Esophagus squamous epithelium (tissue), 5 donors: Measurements from ENCODE around the gene GAS2L1. TPM values are rescaled to one million over a fixed set of nuclear protein-coding genes. Genes with fewer than 3 reads are reported as not detected.
A peak's percentile ranks its signal among the peaks of the same experiment; 100 is the strongest.

Source experiments
- DNase-seq: peaks from one replicate; lab custom pipeline; 2025; lab: John Stamatoyannopoulos, UW
- H3K27ac ChIP-seq, 4 donors: fragments of 200-600 bp; sonication (generic); one replicate each; pipeline ENCODE4 v1.5.1; 2016 to 2019; ENCODE audit warnings: mild to moderate bottlenecking in 1 of 4
- H3K27me3 ChIP-seq, 4 donors: fragments of 200-600 bp; sonication (generic); 1 replicate in 3 of 4; 2 replicates in 1 of 4; pipeline versions ENCODE4 v1.5.1 to v1.6.0; 2017 to 2021; ENCODE audit warnings: antibody characterized with exemption in 1 of 4
- H3K36me3 ChIP-seq, 3 donors: fragments of 200-600 bp; sonication (generic); one replicate each; pipeline ENCODE4 v1.5.1; 2016 to 2019
- H3K4me1 ChIP-seq, 3 donors: fragments of 200-600 bp; sonication (generic); one replicate each; pipeline ENCODE4 v1.5.1; 2017 to 2019
- H3K4me3 ChIP-seq, 4 donors: fragments of 200-600 bp; sonication (generic); 1 replicate in 3 of 4; 2 replicates in 1 of 4; pipeline ENCODE4 v1.5.1; 2016 to 2019; ENCODE audit warnings: mild to moderate bottlenecking in 2 of 4, moderate library complexity in 1 of 4
- H3K9me3 ChIP-seq, 3 donors: fragments of 200-600 bp; sonication (generic); one replicate each; pipeline ENCODE4 v1.5.1; 2016 to 2019
- CTCF ChIP-seq, 6 experiments: fragments of 450-650 bp in 4 of 6; fragments of 200-600 bp in 2 of 6; sonication (generic) in 2 of 6; IDR thresholded peaks; one replicate each; pipeline ENCODE4 v1.5.1; 2016 to 2019; ENCODE audit warnings: antibody characterized with exemption in 6 of 6, mild to moderate bottlenecking in 4 of 6, moderate library complexity in 4 of 6
- POLR2A ChIP-seq, 4 donors: fragments of 450-650 bp; IDR thresholded peaks; one replicate each; pipeline ENCODE4 v1.6.1; 2017; ENCODE audit warnings: antibody characterized with exemption in 4 of 4, mild to moderate bottlenecking in 4 of 4, moderate library complexity in 3 of 4
- WGBS, 2 donors: methylation state at CpG; one replicate each; pipeline ENCODE4 v1.1.5; 2018; 5-methylcytosine and 5-hydroxymethylcytosine counted together
- intact Hi-C: fragments of 100-400 bp; cut with DNase I; formaldehyde crosslinking; loops from one replicate; pipeline ENCODE4 v1.15.0; 2022
- total RNA-seq, 4 donors: library from RNA; depleted of rRNA; stranded (reverse); fragments of >200 nt; gene quantifications; one replicate each; pipeline ENCODE4 v1.1.0, GENCODE V29; 2016
- donor health status: DM: yes; HTN: yes; CAD: no.

GAS2L1 gene
- total RNA-seq, 4 donors from 2014 or later = 26.9 to 52.1 (median 36.9) TPM

DNA sequence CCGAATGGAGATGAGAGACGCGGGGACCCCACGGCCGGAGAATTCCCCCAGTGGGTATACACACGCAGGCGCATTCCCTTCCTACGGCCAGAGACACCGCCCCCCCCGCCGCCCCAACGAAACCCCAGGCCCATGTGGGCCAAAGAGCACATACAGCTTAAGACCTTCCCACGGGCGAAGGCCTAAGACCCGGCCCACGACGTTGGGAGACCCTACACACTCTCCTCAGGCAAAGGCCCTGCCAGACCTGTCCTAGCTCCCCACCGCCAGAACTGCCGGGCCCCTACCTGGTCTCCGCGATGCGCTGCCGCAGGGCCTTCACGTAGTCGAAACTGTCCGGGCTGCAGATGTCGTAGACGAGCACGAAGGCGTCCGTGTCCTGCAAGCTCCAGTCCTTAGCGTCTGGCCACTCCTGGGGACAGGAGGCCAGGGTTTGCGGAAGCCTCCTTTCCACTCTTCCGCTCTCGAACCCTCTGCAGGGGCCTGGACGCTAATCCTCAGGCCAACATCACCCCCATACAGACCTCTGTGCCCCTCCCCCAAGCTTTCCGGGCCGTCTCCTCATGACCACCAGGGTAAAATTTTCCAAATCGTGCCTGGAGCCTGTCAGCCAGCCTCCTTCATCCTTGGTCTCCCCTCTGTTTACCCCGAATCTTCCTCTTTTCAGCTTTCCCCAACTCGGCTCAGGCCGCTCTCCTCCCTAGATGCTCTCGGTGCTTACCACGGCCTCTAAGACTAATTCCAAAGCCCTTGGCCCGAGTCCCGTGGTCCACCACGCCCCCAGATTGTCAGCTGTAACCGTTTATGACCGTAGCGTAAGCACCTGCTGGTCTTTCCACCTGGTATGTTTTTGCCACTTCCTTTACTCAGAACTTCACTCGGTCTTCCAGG lies 7.4 kb downstream of the GAS2L1 start:
- H3K36me3 ChIP-seq = peaks cover 0 to 9% (median 0%) of the 10 kb centered on the region in 3 donors
- H3K27ac ChIP-seq = no peak overlapping the region
- intact Hi-C loops = no loop called here
- TF ChIP-seq POLR2A (IDR thresholded peaks at IDR 0.05) = no peak
- TF ChIP-seq CTCF (IDR thresholded peaks at IDR 0.05) = no peak
- peaks cover 5 to 46% (median 8%) of the 10 kb centered on the region in 4 donors for H3K27me3 ChIP-seq
- peaks cover 53 to 73% (median 65%) of the 10 kb centered on the region in 3 donors for H3K4me1 ChIP-seq
- no peak for DNase-seq
- no peaks in the 10 kb centered on the region for H3K9me3 ChIP-seq
- H3K4me3 ChIP-seq = peak overlapping the region in 2 of 4 donors; percentile 48 to 59
- 29 to 32% methylated on average over 36 to 39 of the region's 51 CpGs for WGBS, 2 donors

GRCh38 chr22:29314537-29315285 lies 8.3 kb downstream of the GAS2L1 start:
- intact Hi-C loops = no loop called here
- 12 to 20% methylated on average over 3 to 4 of the region's 69 CpGs for WGBS, 2 donors

GRCh38 chr22:29315286-29316140 lies 9.1 kb downstream of the GAS2L1 start, which contains the start of gene RASL10A:
TSS of gene RASL10A (minus strand) at chr22:29315697. CDS start at chr22:29315246, 451 bp downstream.
- WGBS, 2 donors = 0 to 3% methylated on average over 3 to 27 of the region's 103 CpGs
- Histone ChIP-seq H3K27me3 (peaks cover 5 to 46% (median 8%) of the 10 kb centered on the region in 4 donors), H3K9me3 (no peaks in the 10 kb centered on the region), H3K27ac (no peak within 1 kb of the TSS), H3K4me3 (peak within 1 kb of the TSS; percentile 13 to 59 (median 36)), H3K36me3 (peaks cover 0 to 9% (median 0%) of the 10 kb centered on the region in 3 donors), H3K4me1 (peaks cover 36 to 56% (median 48%) of the 10 kb centered on the region in 3 donors)
- TF ChIP-seq POLR2A (IDR thresholded peaks at IDR 0.05) (no peak), CTCF (IDR thresholded peaks at IDR 0.05) (no peak)
- intact Hi-C loops = no loop called here
- DNase-seq = no peak

More at GRCh38 chr22:29314537-29315285, 8.3 kb downstream of the GAS2L1 start:
- no peak for DNase-seq
- no peak for TF ChIP-seq POLR2A (IDR thresholded peaks at IDR 0.05)
- no peak for TF ChIP-seq CTCF (IDR thresholded peaks at IDR 0.05)
- peaks cover 0 to 9% (median 0%) of the 10 kb centered on the region in 3 donors for H3K36me3 ChIP-seq
- peaks cover 5 to 46% (median 8%) of the 10 kb centered on the region in 4 donors for H3K27me3 ChIP-seq
- H3K4me1 ChIP-seq = peaks cover 44 to 64% (median 56%) of the 10 kb centered on the region in 3 donors
- H3K9me3 ChIP-seq = no peaks in the 10 kb centered on the region
- H3K27ac ChIP-seq = no peak overlapping the region
- peak overlapping the region; percentile 13 to 59 (median 36) for H3K4me3 ChIP-seq

- H3K27ac ChIP-seq = no peak overlapping the region
- WGBS, 2 donors = 58 to 64% methylated on average over 10 to 11 of the region's 18 CpGs
- peaks cover 5 to 46% (median 8%) of the 10 kb centered on the region in 4 donors for H3K27me3 ChIP-seq
- intact Hi-C loops = no loop called here
- peaks cover 0 to 9% (median 0%) of the 10 kb centered on the region in 3 donors for H3K36me3 ChIP-seq
- H3K4me1 ChIP-seq = peaks cover 29 to 48% (median 40%) of the 10 kb centered on the region in 3 donors
- H3K4me3 ChIP-seq = no peak overlapping the region
- no peak for DNase-seq
- H3K9me3 ChIP-seq = no peaks in the 10 kb centered on the region
- TF ChIP-seq CTCF (IDR thresholded peaks at IDR 0.05) (no peak), POLR2A (IDR thresholded peaks at IDR 0.05) (no peak)
Observed at GRCh38 chr22:29316141-29316828, 9.8 kb downstream of the GAS2L1 start.
